ENCODE measurements around the gene MEN1. TPM values are rescaled to one million over a fixed set of nuclear protein-coding genes. Genes with fewer than 3 reads are reported as not detected.

The MEN1 gene
- total and polyA plus RNA-seq, 9 of the 15 experiments (the other 6 are each of a cell fraction or from before 2014, with no cell fraction given): 3.4 to 57.2 (median 19.3) TPM

GRCh38 chr11:64778473-64779298 lies 31.7 kb downstream of the MEN1 start, which contains the start of gene SF1 (continued):
- 0 out of 2 replicates have a peak, but pooled peaks have one; percentile 21 for TF ChIP-seq FOXJ2 (tag; IDR thresholded peaks at IDR 0.05)
- no peak for TF ChIP-seq YBX1 (IDR thresholded peaks at IDR 0.05)
- TF ChIP-seq TGIF2 (CRISPR knock-in tag; IDR thresholded peaks at IDR 0.05): no peak
- TF ChIP-seq MYBL2 (IDR thresholded peaks at IDR 0.05; ENCODE audit: low read depth): no peak
- no peak for TF ChIP-seq MYBL2 (CRISPR knock-in tag; IDR thresholded peaks at IDR 0.05; ENCODE audit: borderline replicate concordance)
- TF ChIP-seq ZNF609 (CRISPR knock-in tag; IDR thresholded peaks at IDR 0.05; ENCODE audit: borderline replicate concordance): no peak
- TF ChIP-seq, protein P1, sequence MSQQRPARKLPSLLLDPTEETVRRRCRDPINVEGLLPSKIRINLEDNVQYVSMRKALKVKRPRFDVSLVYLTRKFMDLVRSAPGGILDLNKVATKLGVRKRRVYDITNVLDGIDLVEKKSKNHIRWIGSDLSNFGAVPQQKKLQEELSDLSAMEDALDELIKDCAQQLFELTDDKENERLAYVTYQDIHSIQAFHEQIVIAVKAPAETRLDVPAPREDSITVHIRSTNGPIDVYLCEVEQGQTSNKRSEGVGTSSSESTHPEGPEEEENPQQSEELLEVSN (IDR thresholded peaks at IDR 0.05; ENCODE audit: borderline replicate concordance in 1 of 2, extremely low read depth in 1 of 2, insufficient read depth in 1 of 2, insufficient read length in 1 of 2, low read depth in 1 of 2, low read length in 1 of 2, poor library complexity in 1 of 2, severe bottlenecking in 1 of 2): peak in 1 of 2 experiments; percentile 55
- peak; percentile 43 for TF ChIP-seq RBBP5 (IDR thresholded peaks at IDR 0.05; ENCODE audit: borderline replicate concordance, insufficient read depth, low read length, poor library complexity, severe bottlenecking)
- TF ChIP-seq ZNF668 (CRISPR knock-in tag; IDR thresholded peaks at IDR 0.05): no peak
- TF ChIP-seq BRD9 (IDR thresholded peaks at IDR 0.05; ENCODE audit: low read depth, partially characterized antibody): peak; percentile 100
- TF ChIP-seq E2F5 (CRISPR knock-in tag; IDR thresholded peaks at IDR 0.05): no peak
- peak; percentile 90 for TF ChIP-seq BMI1 (IDR thresholded peaks at IDR 0.05; ENCODE audit: low read length)
- TF ChIP-seq HNRNPK (IDR thresholded peaks at IDR 0.05; ENCODE audit: low read depth, low read length, poor library complexity, severe bottlenecking): no peak
- peak; percentile 51 for TF ChIP-seq L3MBTL2 (IDR thresholded peaks at IDR 0.05)
- peak; percentile 37; the same call in 1 of the 2 replicates for TF ChIP-seq PHF8 (IDR thresholded peaks at IDR 0.05; ENCODE audit: borderline replicate concordance, low read length)
- no peak for TF ChIP-seq ZNF695 (CRISPR knock-in tag; IDR thresholded peaks at IDR 0.05)
